ENCODE data around the gene CSNK2A2. TPM values are rescaled to one million over a fixed set of nuclear protein-coding genes. Genes with fewer than 3 reads are reported as not detected.

Gene CSNK2A2
- total and polyA plus RNA-seq, 7 donors: 14.1 to 79.8 (median 29.5) TPM

GRCh38 chr16:58158725-58159124 lies 39.2 kb downstream of the CSNK2A2 start:
- peaks cover 9 to 66% (median 23%) of the 10 kb centered on the region in 4 donors for H3K36me3 ChIP-seq
- WGBS, 2 donors: 94 to 96% methylated on average over 3 of the region's 3 CpGs
- no peaks in the 10 kb centered on the region for H3K4me1 ChIP-seq
- no peak for TF ChIP-seq POLR2AphosphoS5 (IDR thresholded peaks at IDR 0.05)
- TF ChIP-seq POLR2A (IDR thresholded peaks at IDR 0.05): no peak
- TF ChIP-seq EP300 (IDR thresholded peaks at IDR 0.05): no peak
- TF ChIP-seq CTCF (IDR thresholded peaks at IDR 0.05): no peak
- no peak overlapping the region for H3K4me3 ChIP-seq
- H3K9me3 ChIP-seq: no peaks in the 10 kb centered on the region
- DNase-seq: no peak
- intact Hi-C loops (cut with DNase I): no loop called here
- no peaks in the 10 kb centered on the region for H3K27me3 ChIP-seq
- H3K27ac ChIP-seq: no peak overlapping the region

GRCh38 chr16:58157951-58158540 lies 39.9 kb downstream of the CSNK2A2 start:
- no peak for DNase-seq
- Histone ChIP-seq H3K4me1 (no peaks in the 10 kb centered on the region), H3K4me3 (no peak overlapping the region), H3K36me3 (peaks cover 3 to 60% (median 18%) of the 10 kb centered on the region in 4 donors), H3K9me3 (no peaks in the 10 kb centered on the region), H3K27me3 (no peaks in the 10 kb centered on the region), H3K27ac (no peak overlapping the region)
- intact Hi-C loops (cut with DNase I): no loop called here
- TF ChIP-seq POLR2AphosphoS5 (IDR thresholded peaks at IDR 0.05) (no peak), EP300 (IDR thresholded peaks at IDR 0.05) (no peak), CTCF (IDR thresholded peaks at IDR 0.05) (no peak), POLR2A (IDR thresholded peaks at IDR 0.05) (no peak)
- WGBS, 2 donors: 88 to 89% methylated on average over 29 of the region's 29 CpGs

- no peak overlapping the region for H3K27ac ChIP-seq
- H3K36me3 ChIP-seq: peaks cover 0 to 52% (median 12%) of the 10 kb centered on the region in 4 donors
- intact Hi-C loops (cut with DNase I): no loop called here
- H3K4me3 ChIP-seq: no peak overlapping the region
- H3K9me3 ChIP-seq: no peaks in the 10 kb centered on the region
- no peak for DNase-seq
- TF ChIP-seq CTCF (IDR thresholded peaks at IDR 0.05) (no peak), EP300 (IDR thresholded peaks at IDR 0.05) (no peak), POLR2A (IDR thresholded peaks at IDR 0.05) (no peak), POLR2AphosphoS5 (IDR thresholded peaks at IDR 0.05) (no peak)
- no peaks in the 10 kb centered on the region for H3K27me3 ChIP-seq
- 81 to 86% methylated on average over 2 of the region's 2 CpGs for WGBS, 2 donors
- no peaks in the 10 kb centered on the region for H3K4me1 ChIP-seq
Measured at GRCh38 chr16:58157239-58157638, 40.7 kb downstream of the CSNK2A2 start.

GRCh38 chr16:58155839-58156238 lies 42.1 kb downstream of the CSNK2A2 start:
- TF ChIP-seq CTCF (IDR thresholded peaks at IDR 0.05) (no peak), POLR2A (IDR thresholded peaks at IDR 0.05) (no peak), POLR2AphosphoS5 (IDR thresholded peaks at IDR 0.05) (no peak)
- Histone ChIP-seq H3K4me1 (no peaks in the 10 kb centered on the region), H3K27me3 (no peaks in the 10 kb centered on the region), H3K27ac (no peak overlapping the region), H3K36me3 (peaks cover 0 to 38% (median 5%) of the 10 kb centered on the region in 4 donors), H3K4me3 (no peak overlapping the region), H3K9me3 (no peaks in the 10 kb centered on the region)
- WGBS, 2 donors: 56 to 76% methylated on average over 2 of the region's 2 CpGs
- DNase-seq: no peak
- intact Hi-C loops (cut with DNase I): no loop called here

- TF ChIP-seq POLR2A (IDR thresholded peaks at IDR 0.05) (no peak), POLR2AphosphoS5 (IDR thresholded peaks at IDR 0.05) (no peak), CTCF (IDR thresholded peaks at IDR 0.05) (no peak), EP300 (IDR thresholded peaks at IDR 0.05) (no peak)
- Histone ChIP-seq H3K27me3 (no peaks in the 10 kb centered on the region), H3K4me1 (no peaks in the 10 kb centered on the region), H3K9me3 (no peaks in the 10 kb centered on the region), H3K36me3 (peaks cover 0 to 24% (median 0%) of the 10 kb centered on the region in 4 donors), H3K4me3 (no peak overlapping the region), H3K27ac (no peak overlapping the region)
- 89% methylated on average over 2 of the region's 2 CpGs for WGBS, 2 donors
- intact Hi-C loops (cut with DNase I): no loop called here
- DNase-seq: no peak
Measured at GRCh38 chr16:58154345-58154744, 43.6 kb downstream of the CSNK2A2 start.

Data from sigmoid colon (tissue), 7 donors.